Left colon (tissue), 2 donors: ENCODE measurements around the gene SRCIN1. TPM values are rescaled to one million over a fixed set of nuclear protein-coding genes. Genes with fewer than 3 reads are reported as not detected.
"Not testable (repeated sequence)": the region's sequence is repeated elsewhere in the genome, so short reads cannot be mapped to it uniquely, and the experiment has no call there.

Source experiments
- ATAC-seq: fragments of 200-7000 bp; cut with Tn5 transposase; one replicate; pipeline ENCODE4 v1.9.1; 2020; ENCODE audit warnings: mild to moderate bottlenecking, moderate library complexity
- DNase-seq, 2 donors: peaks; one replicate each; pipeline ENCODE4 v3.0.0-alpha.2; 2020
- intact Hi-C, 2 donors: fragments of 100-400 bp; cut with DNase I in 1 of 2; cut with micrococcal nuclease in 1 of 2; formaldehyde crosslinking; loops; one replicate each; pipeline versions ENCODE4 v1.11.2 to v1.14.0; 2022; cut with DNase I, micrococcal nuclease
- long read RNA-seq: library from polyadenylated mRNA; unstranded; transcript quantifications from one replicate; pipeline ENCODE4 v2.0.0, GENCODE V29; 2021
- total RNA-seq, 2 donors: library from RNA; stranded (reverse); fragmentation: NEBNext Ultra II Directional; extraction: Animal tissue kit (Norgen Biotek cat#: 25700); gene quantifications; one replicate each; pipeline ENCODE4 v1.2.1, GENCODE V29; 2021
- donor health status: DM: no; HTN: no; CAD: no.
- donor health status: DM: yes; HTN: yes; CAD: no.

SRCIN1 gene
- 1 to 10 TPM; 3.1 TPM for total RNA-seq
- long read RNA-seq: 0 reads

DNA sequence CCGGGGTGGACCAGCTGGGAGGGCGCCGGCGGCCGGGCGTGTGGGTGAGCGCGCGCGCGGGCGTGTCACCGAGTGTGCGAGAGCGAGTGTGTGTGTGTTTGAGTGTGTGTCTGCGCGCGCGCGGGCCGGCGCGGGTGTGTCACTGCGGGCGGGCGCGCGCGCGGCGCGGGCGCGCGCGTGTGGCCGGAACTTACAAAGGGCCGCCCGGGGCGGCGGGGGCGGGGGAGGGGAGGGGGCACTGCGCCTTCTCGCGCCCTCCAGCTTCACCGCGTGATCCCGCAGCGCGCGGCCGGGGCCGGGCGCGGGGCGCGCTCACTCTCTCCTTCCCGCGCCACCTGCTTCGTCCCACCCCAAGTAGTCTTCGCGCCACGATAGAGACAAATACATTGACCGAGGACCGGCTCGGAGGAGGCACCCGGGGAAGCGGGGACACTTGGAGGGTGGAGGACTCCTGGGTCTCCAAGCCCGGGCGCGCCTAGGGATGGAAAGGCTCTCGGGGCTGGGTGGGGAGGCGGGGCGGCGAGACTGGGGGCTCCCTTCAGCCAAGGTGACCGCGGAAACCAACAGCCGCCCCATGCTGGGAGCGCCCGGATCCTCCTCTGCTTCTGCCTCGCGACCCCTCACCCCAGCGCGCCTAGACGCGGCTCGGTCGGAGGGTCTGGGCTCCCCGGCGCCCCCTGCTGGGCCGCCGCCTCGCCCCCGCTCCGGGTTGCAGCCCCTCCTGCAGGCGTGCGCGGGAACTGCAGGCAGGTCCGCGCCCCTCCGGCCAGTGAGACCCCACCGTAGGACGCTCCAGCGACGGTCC lies at the start of gene SRCIN1:
TSS of gene SRCIN1 (minus strand) at position 112 of the 805 bp plus-strand sequence. CDS start 247 bp downstream, outside the sequence.
- ATAC-seq (peak; percentile 63), DNase-seq (peak; percentile 66 to 82)
- intact Hi-C loops: no loop called here

DNA sequence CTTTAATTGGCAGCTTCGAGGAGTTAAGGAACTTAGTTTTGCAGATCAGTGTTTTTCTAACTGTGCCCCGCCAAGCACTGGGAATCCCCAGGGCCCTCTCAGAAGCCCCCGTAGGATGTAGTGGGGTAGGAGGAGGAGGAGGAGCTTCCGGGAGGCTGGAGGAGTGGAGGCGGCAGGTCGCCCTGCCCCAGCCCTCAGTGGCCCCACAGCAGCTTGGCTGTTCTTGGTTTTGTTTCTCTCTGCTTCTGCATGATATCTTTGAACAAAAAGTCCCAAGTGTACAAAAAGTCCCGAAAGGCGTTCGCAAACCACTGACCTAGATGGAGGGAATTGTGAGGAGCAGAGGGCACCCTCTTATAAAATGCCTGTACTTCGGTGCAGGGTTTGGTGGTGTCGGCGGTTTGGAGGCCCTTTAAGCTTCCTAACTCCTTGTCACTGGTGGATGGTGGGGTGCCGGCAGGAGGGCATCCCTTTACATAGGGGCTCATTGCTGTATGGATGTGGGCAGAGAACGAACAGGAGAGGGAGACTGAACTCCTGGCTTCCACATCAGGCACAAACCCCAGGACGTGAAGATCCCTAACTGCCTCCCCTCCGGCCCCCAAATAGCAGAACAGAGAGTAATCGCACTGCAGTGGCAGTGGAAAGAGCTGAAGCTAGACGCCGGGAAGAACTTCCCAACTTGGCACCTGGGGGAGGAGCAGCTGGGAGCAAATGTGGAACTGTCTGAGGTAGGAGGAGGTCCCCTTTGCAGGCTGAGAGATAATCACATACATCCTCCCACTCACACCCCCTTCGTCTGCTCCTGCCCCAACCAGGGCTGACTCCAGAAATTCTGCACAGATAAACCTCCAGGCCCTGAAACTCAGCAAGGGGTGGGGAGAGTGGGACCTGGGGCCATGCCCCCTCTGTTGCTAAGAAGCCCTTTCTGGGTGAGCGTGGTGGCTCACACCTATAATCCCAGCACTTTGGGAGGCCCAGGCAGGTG lies 49.0 kb upstream of the SRCIN1 start:
- no peak for DNase-seq
- intact Hi-C loops: no loop called here
- ATAC-seq: no peak

GRCh38 chr17:38653679-38654078 lies 47.9 kb upstream of the SRCIN1 start:
- DNase-seq (no peak), ATAC-seq (no peak)
- intact Hi-C loops: no loop called here

DNA sequence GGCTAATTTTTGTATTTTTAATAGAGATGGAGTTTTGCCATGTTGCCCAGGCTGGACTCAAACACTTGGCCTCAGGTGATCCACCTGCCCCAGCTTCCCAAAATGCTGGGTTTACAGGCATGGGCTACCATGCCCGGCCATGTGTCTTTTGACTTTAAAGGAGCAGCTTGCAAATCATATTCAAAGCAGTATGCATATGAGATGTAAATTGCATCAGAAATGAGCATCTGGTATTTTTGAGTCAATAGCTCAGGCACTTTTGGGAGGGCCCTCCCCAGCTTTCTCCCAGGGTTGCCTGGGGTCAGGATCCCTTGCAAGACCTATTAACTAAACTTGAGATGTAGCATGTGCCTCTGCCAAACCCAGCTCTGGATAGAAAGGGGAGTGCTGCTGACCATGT lies 47.5 kb upstream of the SRCIN1 start:
- intact Hi-C loops: no loop called here
- no peak for DNase-seq
- ATAC-seq: no peak

GRCh38 chr17:38650653-38651173 lies 45.0 kb upstream of the SRCIN1 start:
- intact Hi-C loops, ATAC-seq, DNase-seq: not testable (repeated sequence)

DNA sequence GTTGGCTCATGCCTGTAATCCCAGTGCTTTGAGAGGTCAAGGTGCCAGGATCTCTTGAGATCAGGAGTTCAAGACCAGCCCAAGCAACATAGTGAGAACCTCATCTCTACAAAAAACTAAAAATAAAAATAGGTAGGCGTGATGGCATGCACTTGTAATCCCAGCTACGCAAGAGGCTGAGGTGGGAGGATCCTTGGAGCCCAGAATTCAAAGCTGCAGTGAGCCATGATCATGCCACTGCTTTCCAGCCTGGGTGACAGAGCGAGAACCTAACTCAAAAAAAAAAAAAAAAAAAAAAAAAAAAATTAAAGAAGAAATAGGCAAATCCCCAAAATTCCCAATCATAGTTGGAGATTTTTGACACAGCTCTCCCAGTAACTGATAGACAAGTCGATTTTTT lies 32.2 kb upstream of the SRCIN1 start:
- intact Hi-C loops: no loop called here
- ATAC-seq (no peak), DNase-seq (no peak)

DNA sequence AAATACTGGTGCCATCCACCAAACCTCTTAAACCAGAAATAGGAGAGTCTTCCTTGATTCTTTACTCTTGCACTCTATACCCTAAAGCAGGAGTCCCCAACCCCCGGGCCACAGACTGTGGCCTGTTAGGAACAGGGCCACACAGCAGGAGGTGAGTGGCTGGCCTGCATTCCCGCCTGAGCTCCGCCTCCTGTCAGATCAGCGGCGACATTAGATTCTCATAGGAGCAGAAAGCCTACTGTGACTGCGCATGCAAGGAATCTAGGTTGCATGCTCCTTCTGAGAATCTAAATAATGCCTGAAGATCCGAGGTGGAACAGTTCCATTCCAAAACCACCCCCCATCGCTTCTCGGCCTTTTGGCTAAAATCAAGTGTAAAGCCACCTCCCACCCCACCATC lies 30.3 kb upstream of the SRCIN1 start:
- DNase-seq (no peak), ATAC-seq (no peak)
- intact Hi-C loops: no loop called here

DNA sequence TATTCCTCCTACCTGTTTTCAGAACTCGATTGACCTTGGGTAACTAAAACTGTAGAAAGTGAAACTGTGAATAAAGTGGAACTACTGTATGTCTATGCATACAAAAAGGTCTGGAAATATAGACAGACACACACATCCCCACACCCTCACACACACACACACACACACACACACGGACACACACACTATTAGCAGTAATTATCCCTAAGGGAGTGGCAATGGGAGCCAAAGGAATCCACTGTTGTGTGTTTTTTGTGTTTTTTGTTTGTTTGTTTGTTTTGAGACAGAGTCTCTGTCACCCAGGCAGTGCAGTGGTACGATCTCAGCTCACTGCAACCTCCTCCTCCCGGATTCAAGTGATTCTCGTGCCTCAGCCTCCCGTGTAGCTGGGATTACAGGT lies 26.6 kb upstream of the SRCIN1 start:
- intact Hi-C loops: no loop called here
- no peak for DNase-seq
- ATAC-seq: no peak

DNA sequence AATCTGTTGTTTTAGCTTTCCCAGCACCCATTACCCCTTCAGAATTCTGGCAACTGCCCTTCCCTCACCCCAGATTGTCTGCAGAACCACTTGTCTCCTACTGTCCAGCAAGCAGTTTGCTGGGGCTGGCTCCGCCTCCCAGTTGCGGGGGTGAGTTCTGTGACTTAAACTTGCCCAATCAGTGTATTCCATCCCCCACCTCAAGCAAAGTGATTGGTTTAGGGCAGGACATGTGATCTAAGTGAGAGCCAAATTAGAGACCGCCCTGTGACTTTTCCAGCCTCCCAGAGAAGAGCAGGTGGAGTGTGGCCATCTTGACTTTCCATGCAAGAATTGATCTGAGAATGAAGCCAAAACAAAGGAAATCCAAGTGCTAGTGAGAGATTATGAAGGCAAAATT lies 22.7 kb upstream of the SRCIN1 start:
- intact Hi-C loops: no loop called here
- no peak for DNase-seq
- ATAC-seq: no peak

- intact Hi-C loops: no loop called here
- DNase-seq (no peak), ATAC-seq (no peak)
Observed at GRCh38 chr17:38627957-38628356, 22.2 kb upstream of the SRCIN1 start.

DNA sequence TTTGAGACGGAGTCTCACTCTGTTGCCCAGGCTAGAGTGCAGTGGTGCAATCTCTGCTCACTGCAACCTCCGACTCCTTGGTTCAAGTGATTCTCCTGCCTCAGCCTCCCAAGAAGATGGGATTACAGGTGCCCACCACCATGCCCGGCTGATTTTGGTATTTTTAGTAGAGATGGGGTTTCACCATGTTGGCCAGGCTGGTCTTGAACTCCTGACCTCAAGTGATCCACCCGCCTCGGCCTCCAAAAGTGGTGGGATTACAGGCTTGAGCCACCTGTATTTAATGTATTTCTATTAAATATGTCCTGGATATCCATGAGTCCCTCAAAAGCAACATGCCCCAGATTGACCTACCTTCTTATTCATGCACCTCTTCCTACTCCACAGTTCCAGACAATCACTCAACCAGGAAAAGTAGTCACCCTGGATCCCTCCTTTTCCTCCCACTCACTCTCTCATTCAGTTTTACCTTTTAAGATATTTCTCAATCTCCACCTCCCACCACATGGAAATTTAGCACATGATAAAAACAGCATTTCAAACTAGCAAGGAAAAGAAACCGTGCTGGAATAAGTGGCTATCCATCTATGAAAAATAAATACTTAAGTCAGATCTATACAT lies 21.0 kb upstream of the SRCIN1 start:
- DNase-seq, ATAC-seq: not testable (repeated sequence)

DNA sequence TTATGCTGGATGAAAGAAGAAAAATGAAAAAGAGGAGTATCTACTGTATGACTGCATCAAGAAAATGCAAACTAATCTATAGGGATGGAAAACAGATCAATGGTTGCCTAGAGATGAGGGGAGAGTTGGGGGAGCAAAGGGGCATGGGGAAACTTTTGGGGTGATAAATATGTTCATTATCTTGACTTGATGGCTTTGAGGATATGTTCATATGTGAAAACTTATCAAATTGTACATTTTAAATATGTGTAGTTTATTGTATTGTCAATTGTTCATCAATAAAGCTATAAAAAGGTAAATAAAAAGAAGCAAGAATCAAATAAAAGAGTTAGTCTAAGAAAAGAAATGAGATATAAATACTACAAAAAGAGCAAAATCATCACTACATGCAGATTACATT lies 19.7 kb upstream of the SRCIN1 start:
- intact Hi-C loops: no loop called here
- DNase-seq: no peak
- ATAC-seq: no peak

More for the DNA sequence above, 21.0 kb upstream of the SRCIN1 start:
- intact Hi-C loops: not testable (repeated sequence)

- DNase-seq, intact Hi-C loops, ATAC-seq: not testable (repeated sequence)
Observed at GRCh38 chr17:38624782-38625355, 19.1 kb upstream of the SRCIN1 start.

DNA sequence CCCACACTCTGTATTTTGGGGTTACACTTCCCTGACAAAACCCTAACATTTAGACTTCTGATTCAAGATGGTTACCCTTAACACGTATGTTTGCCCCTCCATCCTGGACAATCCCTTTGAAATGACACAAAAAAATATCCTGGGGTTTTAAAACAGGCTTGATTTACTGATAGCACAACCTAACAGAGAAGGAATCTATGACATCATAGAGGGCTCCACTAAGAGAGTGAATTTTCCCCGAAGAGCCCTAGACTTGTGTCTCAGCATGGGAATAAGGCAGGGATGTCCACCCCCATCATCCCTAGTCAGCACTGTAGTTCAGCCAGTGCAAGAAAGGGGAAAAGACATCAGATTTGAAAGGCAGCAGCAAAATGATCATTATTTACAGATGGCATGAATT lies 15.8 kb upstream of the SRCIN1 start:
- no peak for ATAC-seq
- intact Hi-C loops: no loop called here
- no peak for DNase-seq

GRCh38 chr17:38620551-38621277 lies 15.0 kb upstream of the SRCIN1 start:
- intact Hi-C loops: no loop called here
- DNase-seq (no peak), ATAC-seq (no peak)

GRCh38 chr17:38619937-38620550 lies 14.3 kb upstream of the SRCIN1 start:
- intact Hi-C loops: no loop called here
- no peak for DNase-seq
- no peak for ATAC-seq

DNA sequence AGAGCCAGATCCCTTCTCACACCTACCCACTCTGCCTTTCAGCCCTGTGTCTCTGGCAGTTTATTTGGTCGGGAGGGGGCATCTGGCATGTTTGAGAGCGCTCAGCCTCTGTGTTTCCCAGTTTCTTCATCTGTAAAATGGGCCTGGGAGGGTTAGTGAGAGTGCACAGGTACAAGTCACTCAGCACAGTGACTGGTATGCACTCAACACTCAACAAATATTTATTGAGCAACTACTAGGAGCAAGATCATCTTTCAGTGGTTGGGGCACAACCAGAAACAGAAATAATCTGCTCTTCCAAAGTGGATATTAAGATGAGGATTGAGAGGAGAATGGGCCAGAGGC lies 13.7 kb upstream of the SRCIN1 start:
- ATAC-seq: no peak
- intact Hi-C loops: no loop called here
- DNase-seq: no peak
